Esophagus squamous epithelium (tissue), 5 donors: ENCODE results near the gene DUSP7. TPM values are rescaled to one million over a fixed set of nuclear protein-coding genes. Genes with fewer than 3 reads are reported as not detected.

ENCODE experiments used
- DNase-seq: peaks from one replicate; lab custom pipeline; 2025; lab: John Stamatoyannopoulos, UW
- H3K27ac ChIP-seq, 4 donors: fragments of 200-600 bp; sonication (generic); one replicate each; pipeline ENCODE4 v1.5.1; 2016 to 2019; ENCODE audit warnings: mild to moderate bottlenecking in 1 of 4
- H3K27me3 ChIP-seq, 4 donors: fragments of 200-600 bp; sonication (generic); 1 replicate in 3 of 4; 2 replicates in 1 of 4; pipeline versions ENCODE4 v1.5.1 to v1.6.0; 2017 to 2021; ENCODE audit warnings: antibody characterized with exemption in 1 of 4
- H3K36me3 ChIP-seq, 3 donors: fragments of 200-600 bp; sonication (generic); one replicate each; pipeline ENCODE4 v1.5.1; 2016 to 2019
- H3K4me1 ChIP-seq, 3 donors: fragments of 200-600 bp; sonication (generic); one replicate each; pipeline ENCODE4 v1.5.1; 2017 to 2019
- H3K4me3 ChIP-seq, 4 donors: fragments of 200-600 bp; sonication (generic); 1 replicate in 3 of 4; 2 replicates in 1 of 4; pipeline ENCODE4 v1.5.1; 2016 to 2019; ENCODE audit warnings: mild to moderate bottlenecking in 2 of 4, moderate library complexity in 1 of 4
- H3K9me3 ChIP-seq, 3 donors: fragments of 200-600 bp; sonication (generic); one replicate each; pipeline ENCODE4 v1.5.1; 2016 to 2019
- CTCF ChIP-seq, 6 experiments: fragments of 450-650 bp in 4 of 6; fragments of 200-600 bp in 2 of 6; sonication (generic) in 2 of 6; IDR thresholded peaks; one replicate each; pipeline ENCODE4 v1.5.1; 2016 to 2019; ENCODE audit warnings: antibody characterized with exemption in 6 of 6, mild to moderate bottlenecking in 4 of 6, moderate library complexity in 4 of 6
- POLR2A ChIP-seq, 4 donors: fragments of 450-650 bp; IDR thresholded peaks; one replicate each; pipeline ENCODE4 v1.6.1; 2017; ENCODE audit warnings: antibody characterized with exemption in 4 of 4, mild to moderate bottlenecking in 4 of 4, moderate library complexity in 3 of 4
- WGBS, 2 donors: methylation state at CpG; one replicate each; pipeline ENCODE4 v1.1.5; 2018; 5-methylcytosine and 5-hydroxymethylcytosine counted together
- intact Hi-C: fragments of 100-400 bp; cut with DNase I; formaldehyde crosslinking; loops from one replicate; pipeline ENCODE4 v1.15.0; 2022
- total RNA-seq, 4 donors: library from RNA; depleted of rRNA; stranded (reverse); fragments of >200 nt; gene quantifications; one replicate each; pipeline ENCODE4 v1.1.0, GENCODE V29; 2016
- donor health status: DM: yes; HTN: yes; CAD: no.

Gene DUSP7
- total RNA-seq, 4 donors from 2014 or later: 49.3 to 105 (median 62.1) TPM

GRCh38 chr3:52053307-52054304 lies 2.8 kb downstream of the DUSP7 start:
- Histone ChIP-seq H3K27ac (peak overlapping the region; percentile 94 to 98 (median 96)), H3K27me3 (no peaks in the 10 kb centered on the region), H3K4me3 (peak overlapping the region; percentile 82 to 92 (median 83)), H3K4me1 (peaks cover 66 to 91% (median 66%) of the 10 kb centered on the region in 3 donors), H3K36me3 (peaks cover 27 to 55% (median 42%) of the 10 kb centered on the region in 3 donors), H3K9me3 (no peaks in the 10 kb centered on the region)
- TF ChIP-seq CTCF (IDR thresholded peaks at IDR 0.05) (peak; percentile 28 to 64 (median 50)), POLR2A (IDR thresholded peaks at IDR 0.05) (peak in 2 of 4 donors; percentile 60 to 76)
- no peak for DNase-seq
- intact Hi-C loops: loop anchor here (5.0 to 10.0 kb wide), 2 partner anchors 51 to 71 kb away; no protein-coding TSS in a partner anchor
- WGBS, 2 donors: 21 to 35% methylated on average over 14 to 16 of the region's 31 CpGs

- peak; percentile 23 for DNase-seq
- H3K9me3 ChIP-seq: no peaks in the 10 kb centered on the region
- H3K27me3 ChIP-seq: no peaks in the 10 kb centered on the region
- peaks cover 27 to 62% (median 49%) of the 10 kb centered on the region in 3 donors for H3K36me3 ChIP-seq
- H3K27ac ChIP-seq: peak overlapping the region; percentile 94 to 98 (median 96)
- intact Hi-C loops: loop anchor here (5.0 to 10.0 kb wide), 2 partner anchors 51 to 72 kb away; no protein-coding TSS in a partner anchor
- peaks cover 71 to 91% (median 72%) of the 10 kb centered on the region in 3 donors for H3K4me1 ChIP-seq
- H3K4me3 ChIP-seq: peak overlapping the region; percentile 11 to 92 (median 58)
- 0 to 3% methylated on average over 3 to 6 of the region's 10 CpGs for WGBS, 2 donors
- TF ChIP-seq POLR2A (IDR thresholded peaks at IDR 0.05) (no peak), CTCF (IDR thresholded peaks at IDR 0.05) (peak in 5 of 6 experiments; percentile 16 to 49 (median 36))
These were observed 3.5 kb downstream of the DUSP7 start for GRCh38 chr3:52052831-52053306.

- WGBS, 2 donors: 48 to 50% methylated on average over 2 to 4 of the region's 8 CpGs
- Histone ChIP-seq H3K9me3 (no peaks in the 10 kb centered on the region), H3K4me3 (peak overlapping the region in 2 of 4 donors; percentile 82 to 92), H3K4me1 (peaks cover 73 to 94% (median 82%) of the 10 kb centered on the region in 3 donors), H3K27ac (peak overlapping the region; percentile 94 to 98 (median 96)), H3K27me3 (no peaks in the 10 kb centered on the region), H3K36me3 (peaks cover 27 to 63% (median 49%) of the 10 kb centered on the region in 3 donors)
- TF ChIP-seq CTCF (IDR thresholded peaks at IDR 0.05) (no peak), POLR2A (IDR thresholded peaks at IDR 0.05) (no peak)
- intact Hi-C loops: loop anchor here (5.0 to 10.0 kb wide), 2 partner anchors 49 to 73 kb away; no protein-coding TSS in a partner anchor
- no peak for DNase-seq
These were observed 4.9 kb downstream of the DUSP7 start for GRCh38 chr3:52051444-52051843.

- WGBS, 2 donors: 26 to 73% methylated on average over 3 to 6 of the region's 21 CpGs
- no peak for DNase-seq
- Histone ChIP-seq H3K36me3 (peaks cover 27 to 63% (median 49%) of the 10 kb centered on the region in 3 donors), H3K27me3 (no peaks in the 10 kb centered on the region), H3K9me3 (no peaks in the 10 kb centered on the region), H3K27ac (peak overlapping the region; percentile 31 to 98 (median 96)), H3K4me3 (no peak overlapping the region), H3K4me1 (peaks cover 80 to 99% (median 89%) of the 10 kb centered on the region in 3 donors)
- intact Hi-C loops: loop anchor here (5.0 to 10.0 kb wide), 2 partner anchors 48 to 74 kb away; no protein-coding TSS in a partner anchor
- TF ChIP-seq CTCF (IDR thresholded peaks at IDR 0.05): no peak
- TF ChIP-seq POLR2A (IDR thresholded peaks at IDR 0.05): no peak
These were observed 5.8 kb downstream of the DUSP7 start for GRCh38 chr3:52050571-52050970.
